Body of pancreas (tissue), 4 donors: ENCODE data around the gene OR51B4. TPM values are rescaled to one million over a fixed set of nuclear protein-coding genes. Genes with fewer than 3 reads are reported as not detected.
"Not testable (repeated sequence)": the region's sequence is repeated elsewhere in the genome, so short reads cannot be mapped to it uniquely, and the experiment has no call there.

Experiments
- ATAC-seq: fragments of 150-250 bp; one replicate; pipeline ENCODE4 v1.9.1; 2016
- DNase-seq, 4 donors: peaks; one replicate each; pipeline ENCODE4 v3.0.0-alpha.2; 2019
- H3K27ac ChIP-seq, 4 donors: fragments of 200-600 bp; sonication (generic); 1 replicate in 3 of 4; 2 replicates in 1 of 4; pipeline versions ENCODE4 v1.5.1 to v1.6.1; 2016 to 2019; ENCODE audit warnings: mild to moderate bottlenecking in 1 of 4, mixed read lengths in 1 of 4, moderate library complexity in 1 of 4
- H3K27me3 ChIP-seq, 2 donors: fragments of 200-600 bp; sonication (generic); one replicate each; pipeline ENCODE4 v1.6.0; 2016; ENCODE audit warnings: mild to moderate bottlenecking in 1 of 2
- H3K36me3 ChIP-seq, 2 donors: fragments of 200-600 bp; sonication (generic); replicated peaks in 1 of 2; 2 replicates each; pipeline ENCODE4 v1.5.1; 2016; ENCODE audit warnings: low read depth in 2 of 2; ENCODE audit not compliant: insufficient read depth in 1 of 2
- H3K4me1 ChIP-seq: fragments of 200-600 bp; sonication (generic); one replicate; pipeline ENCODE4 v1.6.0; 2016
- H3K4me3 ChIP-seq, 2 donors: fragments of 200-600 bp; sonication (generic); 1 replicate in 1 of 2; 2 replicates in 1 of 2; pipeline ENCODE4 v1.5.1; 2016 to 2019
- H3K9me3 ChIP-seq, 3 donors: fragments of 200-600 bp; sonication (generic); 1 replicate in 2 of 3; 2 replicates in 1 of 3; pipeline ENCODE4 v1.5.1; 2016
- CTCF ChIP-seq, 7 experiments: fragments of 450-650 bp in 4 of 7; fragments of 200-600 bp in 3 of 7; sonication (generic) in 3 of 7; IDR thresholded peaks; one replicate each; pipeline ENCODE4 v1.5.1; 2016 to 2019; ENCODE audit warnings: antibody characterized with exemption in 7 of 7
- POLR2A ChIP-seq, 3 donors: fragments of 450-650 bp; IDR thresholded peaks; one replicate each; pipeline ENCODE4 v1.6.1; 2016; ENCODE audit warnings: antibody characterized with exemption in 3 of 3, mild to moderate bottlenecking in 2 of 3
- WGBS, 2 donors: methylation state at CpG; one replicate each; pipeline ENCODE4 v1.1.5; 2017; 5-methylcytosine and 5-hydroxymethylcytosine counted together
- intact Hi-C: fragments of 100-400 bp; cut with DNase I; formaldehyde crosslinking; loops from one replicate; pipeline ENCODE4 v1.15.1; 2023
- total RNA-seq, 2 donors: library from RNA; depleted of rRNA; stranded (reverse); fragments of >200 nt; gene quantifications; one replicate each; pipeline ENCODE4 v1.1.0, GENCODE V29; 2016

Gene OR51B4
- total RNA-seq, 2 donors from 2014 or later = 0.52 to 0.66 TPM

- Histone ChIP-seq H3K27me3 (no peaks in the 10 kb centered on the region), H3K36me3 (no peaks in the 10 kb centered on the region), H3K9me3 (no peaks in the 10 kb centered on the region), H3K4me1 (no peaks in the 10 kb centered on the region), H3K4me3 (no peak within 1 kb of the TSS), H3K27ac (no peak within 1 kb of the TSS)
- intact Hi-C loops = no loop called here
- no peak for DNase-seq
- 54 to 63% methylated on average over 3 of the region's 3 CpGs for WGBS, 2 donors
- ATAC-seq = no peak
- TF ChIP-seq CTCF (IDR thresholded peaks at IDR 0.05) (no peak), POLR2A (IDR thresholded peaks at IDR 0.05) (no peak)
Measured at GRCh38 chr11:5324197-5324596, 22.5 kb upstream of the OR51B4 start, which contains the start of gene OR51B2. OR51B2 (minus strand) TSS chr11:5324297; CDS start chr11:5324297, 0 bp downstream.

- intact Hi-C loops = no loop called here
- no peak overlapping the region for H3K4me3 ChIP-seq
- 50 to 61% methylated on average over 5 of the region's 5 CpGs for whole genome bisulfite sequencing, 2 donors
- no peaks in the 10 kb centered on the region for H3K9me3 ChIP-seq
- H3K36me3 ChIP-seq = no peaks in the 10 kb centered on the region
- TF ChIP-seq POLR2A (IDR thresholded peaks at IDR 0.05) = no peak
- no peak for TF ChIP-seq CTCF (IDR thresholded peaks at IDR 0.05)
- DNase-seq (no peak), ATAC-seq (no peak)
- no peaks in the 10 kb centered on the region for H3K27me3 ChIP-seq
- no peak overlapping the region for H3K27ac ChIP-seq
- H3K4me1 ChIP-seq = no peaks in the 10 kb centered on the region
Measured at GRCh38 chr11:5317292-5317691, 15.5 kb upstream of the OR51B4 start.

GRCh38 chr11:5313326-5314023 lies 11.7 kb upstream of the OR51B4 start:
- intact Hi-C loops, H3K36me3 ChIP-seq, H3K9me3 ChIP-seq, H3K4me3 ChIP-seq, DNase-seq, H3K27me3 ChIP-seq, H3K4me1 ChIP-seq, ATAC-seq, H3K27ac ChIP-seq: not testable (repeated sequence)
- WGBS, 2 donors = 64 to 83% methylated on average over 3 of the region's 3 CpGs

GRCh38 chr11:5310423-5310822 lies 8.7 kb upstream of the OR51B4 start:
- WGBS, 2 donors = 95 to 97% methylated on average over 1 of the region's 1 CpG
- Histone ChIP-seq H3K9me3 (no peaks in the 10 kb centered on the region), H3K27ac (no peak overlapping the region), H3K4me3 (no peak overlapping the region), H3K27me3 (no peaks in the 10 kb centered on the region), H3K36me3 (no peaks in the 10 kb centered on the region), H3K4me1 (no peaks in the 10 kb centered on the region)
- no peak for ATAC-seq
- intact Hi-C loops = no loop called here
- TF ChIP-seq CTCF (IDR thresholded peaks at IDR 0.05) = no peak
- no peak for TF ChIP-seq POLR2A (IDR thresholded peaks at IDR 0.05)
- DNase-seq = no peak

GRCh38 chr11:5307256-5308019 lies 5.7 kb upstream of the OR51B4 start:
- intact Hi-C loops = no loop called here
- ATAC-seq = no peak
- Histone ChIP-seq H3K9me3 (no peaks in the 10 kb centered on the region), H3K4me1 (no peaks in the 10 kb centered on the region), H3K4me3 (no peak overlapping the region), H3K36me3 (no peaks in the 10 kb centered on the region), H3K27me3 (no peaks in the 10 kb centered on the region), H3K27ac (no peak overlapping the region)
- TF ChIP-seq CTCF (IDR thresholded peaks at IDR 0.05) = no peak
- TF ChIP-seq POLR2A (IDR thresholded peaks at IDR 0.05) = no peak
- DNase-seq = no peak
- 52 to 55% methylated on average over 2 of the region's 2 CpGs for WGBS, 2 donors
